Measurements from ENCODE around the gene HSPA8. TPM values are rescaled to one million over a fixed set of nuclear protein-coding genes. Genes with fewer than 3 reads are reported as not detected.

The HSPA8 gene
- total RNA-seq: 100 to 1,000 TPM; 577 to 684 (median 633) TPM
- 1,386 TPM for total RNA-seq (2013)

DNA sequence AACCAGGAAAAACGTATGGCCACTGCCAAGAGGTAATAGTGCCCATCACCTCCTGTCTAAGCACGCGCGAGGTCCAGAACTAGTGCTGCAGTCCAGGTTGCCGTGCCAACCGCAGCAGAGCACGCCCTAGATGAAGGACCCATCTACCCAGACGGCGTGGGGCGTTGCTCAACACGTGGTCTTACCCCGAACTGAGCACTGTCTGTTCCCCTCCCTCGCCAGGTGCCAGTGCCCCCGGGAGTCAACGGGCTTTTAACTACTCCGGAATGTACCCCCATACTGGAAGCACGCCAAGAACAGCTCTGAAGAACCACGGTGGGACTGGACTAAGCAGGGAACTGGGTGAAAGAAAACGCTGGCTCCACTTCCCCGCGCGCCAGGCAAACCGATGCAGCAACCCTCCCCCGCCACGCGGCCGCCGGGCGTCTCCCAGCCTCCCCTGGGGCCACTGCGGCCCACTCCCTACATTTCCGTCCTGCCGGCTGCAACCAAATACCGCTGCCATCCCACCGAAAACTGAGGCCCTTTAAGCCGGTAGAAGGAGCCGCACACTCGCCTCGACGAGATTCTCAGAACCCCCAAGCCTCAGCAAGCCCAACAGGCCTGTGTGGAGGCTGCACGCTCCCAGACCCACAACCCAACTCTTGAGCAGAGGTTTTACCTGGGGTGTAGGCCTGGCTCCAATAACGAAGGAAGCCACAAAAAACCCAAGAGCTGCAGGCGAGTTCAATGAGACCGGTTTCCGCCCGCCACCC, at the start of gene HSPA8:
HSPA8 (minus strand) TSS at position 734 of the 755 bp plus-strand sequence. CDS start 812 bp downstream, outside the sequence.
- H3K4me3 ChIP-seq (ENCODE audit: low read length): peak within 1 kb of the TSS; percentile 91
- intact Hi-C loops (cut with micrococcal nuclease): loop anchor here (5.0 kb wide), 1 partner anchor 209 kb away; no protein-coding TSS in a partner anchor
- peak within 1 kb of the TSS; percentile 99 to 100 for H3K27ac Mint-ChIP-seq
- H3K27me3 Mint-ChIP-seq (ENCODE audit: low read depth in 2 of 2): no peaks in the 10 kb centered on the region
- peaks cover 75 to 79% of the 10 kb centered on the region in 2 donors for H3K4me1 Mint-ChIP-seq
- peak within 1 kb of the TSS; percentile 98 for H3K27ac ChIP-seq (ENCODE audit: low read length)
- H3K4me3 Mint-ChIP-seq: peak within 1 kb of the TSS; percentile 98
- ATAC-seq (no peak), DNase-seq (peak in 1 of 2 donors; percentile 73)
- under 1% methylated on average over 45 of the region's 45 CpGs for WGBS (ENCODE audit: insufficient coverage)
- no peaks in the 10 kb centered on the region for H3K27me3 ChIP-seq (ENCODE audit: control insufficient read depth, insufficient read depth, low read length)
- peaks cover 47% of the 10 kb centered on the region for H3K36me3 ChIP-seq (ENCODE audit: control insufficient read depth, insufficient read depth, low read length)
- H3K4me1 ChIP-seq (ENCODE audit: control insufficient read depth, insufficient read depth, low read length): peaks cover 53% of the 10 kb centered on the region
- no peaks in the 10 kb centered on the region for H3K9me3 Mint-ChIP-seq
- H3K9me3 ChIP-seq (ENCODE audit: control insufficient read depth, insufficient read depth, low read length): no peaks in the 10 kb centered on the region
- TF ChIP-seq, protein P1, sequence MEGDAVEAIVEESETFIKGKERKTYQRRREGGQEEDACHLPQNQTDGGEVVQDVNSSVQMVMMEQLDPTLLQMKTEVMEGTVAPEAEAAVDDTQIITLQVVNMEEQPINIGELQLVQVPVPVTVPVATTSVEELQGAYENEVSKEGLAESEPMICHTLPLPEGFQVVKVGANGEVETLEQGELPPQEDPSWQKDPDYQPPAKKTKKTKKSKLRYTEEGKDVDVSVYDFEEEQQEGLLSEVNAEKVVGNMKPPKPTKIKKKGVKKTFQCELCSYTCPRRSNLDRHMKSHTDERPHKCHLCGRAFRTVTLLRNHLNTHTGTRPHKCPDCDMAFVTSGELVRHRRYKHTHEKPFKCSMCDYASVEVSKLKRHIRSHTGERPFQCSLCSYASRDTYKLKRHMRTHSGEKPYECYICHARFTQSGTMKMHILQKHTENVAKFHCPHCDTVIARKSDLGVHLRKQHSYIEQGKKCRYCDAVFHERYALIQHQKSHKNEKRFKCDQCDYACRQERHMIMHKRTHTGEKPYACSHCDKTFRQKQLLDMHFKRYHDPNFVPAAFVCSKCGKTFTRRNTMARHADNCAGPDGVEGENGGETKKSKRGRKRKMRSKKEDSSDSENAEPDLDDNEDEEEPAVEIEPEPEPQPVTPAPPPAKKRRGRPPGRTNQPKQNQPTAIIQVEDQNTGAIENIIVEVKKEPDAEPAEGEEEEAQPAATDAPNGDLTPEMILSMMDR (IDR thresholded peaks at IDR 0.05): no peak
- H3K36me3 Mint-ChIP-seq: peaks cover 44% of the 10 kb centered on the region

- 71% methylated on average over 4 of the region's 4 CpGs for WGBS (ENCODE audit: insufficient coverage)
- Mint-ChIP-seq H3K27ac (no peak overlapping the region), H3K27me3 (ENCODE audit: low read depth in 2 of 2) (no peaks in the 10 kb centered on the region), H3K4me1 (peaks cover 6% of the 10 kb centered on the region in 2 donors), H3K36me3 (no peaks in the 10 kb centered on the region), H3K9me3 (no peaks in the 10 kb centered on the region), H3K4me3 (no peak overlapping the region)
- DNase-seq (peak in 1 of 2 donors; percentile 64), ATAC-seq (peak in 2 of 3 donors; percentile 44 to 50)
- Histone ChIP-seq H3K27ac (ENCODE audit: low read length) (no peak overlapping the region), H3K4me3 (ENCODE audit: low read length) (no peak overlapping the region), H3K9me3 (ENCODE audit: control insufficient read depth, insufficient read depth, low read length) (no peaks in the 10 kb centered on the region), H3K4me1 (ENCODE audit: control insufficient read depth, insufficient read depth, low read length) (peaks cover 3% of the 10 kb centered on the region), H3K36me3 (ENCODE audit: control insufficient read depth, insufficient read depth, low read length) (no peaks in the 10 kb centered on the region), H3K27me3 (ENCODE audit: control insufficient read depth, insufficient read depth, low read length) (no peaks in the 10 kb centered on the region)
- intact Hi-C loops (cut with micrococcal nuclease): loop anchor here (1.0 kb wide), 1 partner anchor 136 kb away; no protein-coding TSS in a partner anchor
- TF ChIP-seq, protein P1 (IDR thresholded peaks at IDR 0.05): peak; percentile 77
Observed at GRCh38 chr11:123111465-123111864, 49.5 kb upstream of the HSPA8 start.

DNA sequence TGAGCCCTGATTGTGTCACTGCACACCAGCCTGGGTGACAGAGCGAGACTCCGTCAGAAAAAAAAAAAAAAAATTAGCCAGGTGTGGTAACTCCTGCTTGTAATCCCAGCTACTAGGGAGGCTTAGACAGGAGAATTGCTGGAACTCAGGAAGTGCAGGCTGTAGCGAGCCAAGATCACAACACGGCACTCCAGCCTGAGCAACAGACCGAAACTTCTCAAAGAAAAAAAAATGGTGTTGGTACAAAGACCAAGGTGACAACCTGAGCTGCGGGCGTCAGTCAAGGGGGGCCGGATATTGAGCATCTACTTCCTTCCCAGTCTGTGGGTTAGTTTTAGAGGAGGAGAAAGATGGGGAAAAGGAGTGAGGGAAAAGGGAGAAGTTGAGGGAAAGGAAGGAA, 48.5 kb upstream of the HSPA8 start:
- H3K27me3 ChIP-seq (ENCODE audit: control insufficient read depth, insufficient read depth, low read length): no peaks in the 10 kb centered on the region
- DNase-seq: peak in 1 of 2 donors; percentile 34
- no peak overlapping the region for H3K27ac ChIP-seq (ENCODE audit: low read length)
- no peak overlapping the region for H3K4me3 ChIP-seq (ENCODE audit: low read length)
- no peaks in the 10 kb centered on the region for H3K9me3 ChIP-seq (ENCODE audit: control insufficient read depth, insufficient read depth, low read length)
- Mint-ChIP-seq H3K27ac (peak overlapping the region in 1 of 2 donors; percentile 6), H3K9me3 (no peaks in the 10 kb centered on the region), H3K27me3 (ENCODE audit: low read depth in 2 of 2) (no peaks in the 10 kb centered on the region), H3K36me3 (no peaks in the 10 kb centered on the region), H3K4me3 (peak overlapping the region; percentile 47), H3K4me1 (peaks cover 6% of the 10 kb centered on the region in 2 donors)
- H3K4me1 ChIP-seq (ENCODE audit: control insufficient read depth, insufficient read depth, low read length): peaks cover 3% of the 10 kb centered on the region
- WGBS (ENCODE audit: insufficient coverage): 63% methylated on average over 8 of the region's 8 CpGs
- intact Hi-C loops (cut with micrococcal nuclease): no loop called here
- TF ChIP-seq, protein P1 (IDR thresholded peaks at IDR 0.05): no peak
- H3K36me3 ChIP-seq (ENCODE audit: control insufficient read depth, insufficient read depth, low read length): no peaks in the 10 kb centered on the region
- peak in 2 of 3 donors; percentile 46 to 56 for ATAC-seq
